T-cell (primary cell): Measurements from ENCODE around the gene GSTP1. TPM values are rescaled to one million over a fixed set of nuclear protein-coding genes. Genes with fewer than 3 reads are reported as not detected.

ENCODE experiments used
- ATAC-seq, 4 experiments: fragments of 200-7000 bp in 3 of 4; fragments of 150-1000 bp in 1 of 4; cut with Tn5 transposase; replicated peaks in 1 of 4; 1 replicate in 3 of 4; 2 replicates in 1 of 4; pipeline ENCODE4 v1.10.0; 2021; ENCODE audit warnings: moderate library complexity in 3 of 4, mild to moderate bottlenecking in 2 of 4, moderate number of reproducible peaks in 1 of 4
- CTCF ChIA-PET, 2 donors: fragments of 300-600 bp; sonication (Branson Sonifier 250); formaldehyde crosslinking; loops; one replicate each; lab custom pipeline; 2022; ENCODE audit warnings: antibody characterized with exemption in 2 of 2; lab: Charles Lee
- POLR2A ChIA-PET, 2 donors: fragments of 300-600 bp; sonication (Branson Sonifier 250); formaldehyde crosslinking; loops; one replicate each; lab custom pipeline; 2022; ENCODE audit warnings: antibody characterized with exemption in 2 of 2; lab: Charles Lee
- DNase-seq, 35 experiments: peaks; one replicate each; pipeline versions ENCODE4 v3.0.0 to v3.0.0-alpha.2; 2013 to 2023
- H3K27ac ChIP-seq: one replicate; pipeline ENCODE4 v1.5.1; 2013; ENCODE audit warnings: low read length
- H3K27me3 ChIP-seq, 2 experiments: replicated peaks in 1 of 2; 1 replicate in 1 of 2; 2 replicates in 1 of 2; pipeline versions ENCODE4 v1.6.1 to v1.7.0; 2013; ENCODE audit warnings: low read length in 1 of 2, mixed read lengths in 1 of 2; ENCODE audit not compliant: control insufficient read depth in 2 of 2, insufficient read depth in 2 of 2; ENCODE audit errors: extremely low read depth in 1 of 2
- H3K36me3 ChIP-seq, 2 donors: 1 replicate in 1 of 2; 2 replicates in 1 of 2; pipeline versions ENCODE4 v1.6.1 to v1.7.0; 2013; ENCODE audit warnings: low read length in 1 of 2; ENCODE audit not compliant: control insufficient read depth in 2 of 2, insufficient read depth in 1 of 2; ENCODE audit errors: extremely low read depth in 1 of 2
- H3K4me1 ChIP-seq, 2 experiments: 1 replicate in 1 of 2; 2 replicates in 1 of 2; pipeline versions ENCODE4 v1.6.1 to v1.7.0; 2013; ENCODE audit warnings: low read length in 2 of 2, mixed read lengths in 1 of 2; ENCODE audit not compliant: insufficient read depth in 2 of 2, control insufficient read depth in 1 of 2; ENCODE audit errors: extremely low read depth in 1 of 2
- H3K4me3 ChIP-seq, 2 donors: 1 replicate in 1 of 2; 2 replicates in 1 of 2; pipeline versions ENCODE4 v1.5.1 to v1.7.0; 2013; ENCODE audit warnings: mild to moderate bottlenecking in 2 of 2, low read length in 1 of 2, moderate library complexity in 1 of 2; ENCODE audit not compliant: control insufficient read depth in 1 of 2; ENCODE audit errors: extremely low read depth in 1 of 2
- H3K9me3 ChIP-seq: 2 replicates; pipeline ENCODE4 v1.7.0; 2013
- H3K27ac Mint-ChIP-seq, 2 donors: one replicate each; pipeline ENCODE4 v1.8.0; 2020 to 2021; ENCODE audit warnings: mild to moderate bottlenecking in 2 of 2, mixed read lengths in 2 of 2
- H3K27me3 Mint-ChIP-seq, 2 donors: one replicate each; pipeline ENCODE4 v1.8.0; 2021 to 2022; ENCODE audit warnings: mixed read lengths in 2 of 2
- H3K36me3 Mint-ChIP-seq: one replicate; pipeline ENCODE4 v1.8.0; 2021; ENCODE audit warnings: mixed read lengths
- H3K4me1 Mint-ChIP-seq, 3 donors: one replicate each; pipeline ENCODE4 v1.8.0; 2020 to 2022; ENCODE audit warnings: mixed read lengths in 3 of 3, mild to moderate bottlenecking in 1 of 3
- H3K4me3 Mint-ChIP-seq, 3 donors: one replicate each; pipeline ENCODE4 v1.8.0; 2020 to 2022; ENCODE audit warnings: mild to moderate bottlenecking in 3 of 3, mixed read lengths in 3 of 3, moderate library complexity in 3 of 3
- H3K9me3 Mint-ChIP-seq, 3 donors: one replicate each; pipeline ENCODE4 v1.8.0; 2020 to 2022; ENCODE audit warnings: mixed read lengths in 3 of 3
- WGBS: methylation state at CpG from one replicate; pipeline ENCODE4 v1.1.5; 2013; ENCODE audit warnings: missing lambda C conversion rate; ENCODE audit not compliant: insufficient coverage; 5-methylcytosine and 5-hydroxymethylcytosine counted together
- total RNA-seq, 35 experiments: library from RNA in 6 of 35; stranded (reverse) in 6 of 35; fragments of 120-200 nt in 1 of 35; gene quantifications; one replicate each; pipeline versions ENCODE4 v1.2.1 to v1.2.4 and lab custom pipeline; 2013 to 2026

The GSTP1 gene
- total RNA-seq, 5 donors from 2014 or later (not counting 1 experiment from before 2014, with no cell fraction given) = 68.3 to 200 (median 151) TPM

DNA sequence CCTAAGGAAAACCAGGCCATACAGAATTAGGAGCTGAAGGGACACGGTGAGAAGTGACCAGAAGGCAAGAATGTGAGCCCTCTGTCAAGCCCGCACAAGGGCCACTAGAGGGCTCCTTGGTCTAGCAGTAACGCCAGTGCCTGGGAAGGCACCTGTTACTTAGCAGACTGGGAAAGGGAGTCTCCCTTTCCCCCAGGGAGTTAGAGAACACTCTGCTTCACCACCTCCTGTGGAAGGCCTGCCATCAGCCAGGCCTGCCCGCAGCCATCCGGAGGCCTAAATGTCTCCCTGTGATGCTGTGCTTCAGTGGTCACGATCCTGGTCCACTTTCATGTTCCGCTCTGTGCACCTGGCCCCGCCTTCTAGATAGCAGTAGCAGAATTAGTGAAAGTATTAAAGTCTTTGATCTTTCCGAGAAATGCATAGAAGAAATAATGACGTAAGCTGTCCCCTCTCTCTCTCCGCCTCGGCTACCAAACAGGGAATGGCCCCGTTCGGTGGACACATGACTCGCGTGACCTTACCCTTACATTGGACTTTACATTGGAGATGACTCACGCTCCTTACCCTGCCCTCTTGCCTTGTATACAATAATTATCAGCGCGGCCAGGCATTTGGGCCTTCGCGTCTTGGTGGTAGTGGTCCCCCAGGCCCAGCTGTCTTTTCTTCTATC is 10.7 kb upstream of the GSTP1 start:
- WGBS = 80% methylated on average over 17 of the region's 21 CpGs
- ATAC-seq = no peak
- POLR2A ChIA-PET = no interaction called here

DNA sequence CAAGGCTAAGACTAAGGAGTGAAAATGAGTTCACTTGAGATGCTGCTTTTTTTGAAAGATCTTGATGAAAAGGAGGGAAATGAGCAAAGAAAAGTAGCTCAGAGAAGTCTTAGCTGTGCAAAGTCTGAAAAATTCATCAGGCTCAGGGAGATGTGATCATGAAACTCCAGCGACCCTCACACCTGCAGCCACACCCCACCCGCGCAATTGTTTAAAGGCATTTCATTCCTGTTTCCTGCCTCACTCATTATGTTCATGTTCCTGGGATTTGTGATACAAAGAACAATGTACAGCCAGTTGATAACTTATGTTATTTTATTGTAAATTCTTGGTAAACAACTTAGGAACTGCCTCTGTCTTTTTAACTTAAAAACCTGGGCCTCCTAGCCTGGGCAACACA is 8.7 kb upstream of the GSTP1 start:
- H3K4me1 Mint-ChIP-seq = peaks cover 10 to 13% (median 10%) of the 10 kb centered on the region in 3 donors
- no peak overlapping the region for H3K27ac Mint-ChIP-seq
- no CpG with 5 or more reads among the region's 3 CpGs for WGBS

More for the DNA sequence above, 10.7 kb upstream of the GSTP1 start:
- Mint-ChIP-seq H3K36me3 (no peaks in the 10 kb centered on the region), H3K9me3 (no peaks in the 10 kb centered on the region), H3K4me1 (no peaks in the 10 kb centered on the region), H3K27ac (no peak overlapping the region), H3K4me3 (no peak overlapping the region), H3K27me3 (peaks cover 17 to 25% of the 10 kb centered on the region in 2 donors)
- peak in 6 of 35 experiments; percentile 6 to 49 (median 26) for DNase-seq
- Histone ChIP-seq H3K4me3 (no peak overlapping the region), H3K4me1 (no peaks in the 10 kb centered on the region), H3K9me3 (no peaks in the 10 kb centered on the region), H3K27me3 (peaks cover 0 to 37% of the 10 kb centered on the region in 2 experiments), H3K27ac (no peak overlapping the region), H3K36me3 (no peaks in the 10 kb centered on the region)
- CTCF ChIA-PET = no interaction called here

DNA sequence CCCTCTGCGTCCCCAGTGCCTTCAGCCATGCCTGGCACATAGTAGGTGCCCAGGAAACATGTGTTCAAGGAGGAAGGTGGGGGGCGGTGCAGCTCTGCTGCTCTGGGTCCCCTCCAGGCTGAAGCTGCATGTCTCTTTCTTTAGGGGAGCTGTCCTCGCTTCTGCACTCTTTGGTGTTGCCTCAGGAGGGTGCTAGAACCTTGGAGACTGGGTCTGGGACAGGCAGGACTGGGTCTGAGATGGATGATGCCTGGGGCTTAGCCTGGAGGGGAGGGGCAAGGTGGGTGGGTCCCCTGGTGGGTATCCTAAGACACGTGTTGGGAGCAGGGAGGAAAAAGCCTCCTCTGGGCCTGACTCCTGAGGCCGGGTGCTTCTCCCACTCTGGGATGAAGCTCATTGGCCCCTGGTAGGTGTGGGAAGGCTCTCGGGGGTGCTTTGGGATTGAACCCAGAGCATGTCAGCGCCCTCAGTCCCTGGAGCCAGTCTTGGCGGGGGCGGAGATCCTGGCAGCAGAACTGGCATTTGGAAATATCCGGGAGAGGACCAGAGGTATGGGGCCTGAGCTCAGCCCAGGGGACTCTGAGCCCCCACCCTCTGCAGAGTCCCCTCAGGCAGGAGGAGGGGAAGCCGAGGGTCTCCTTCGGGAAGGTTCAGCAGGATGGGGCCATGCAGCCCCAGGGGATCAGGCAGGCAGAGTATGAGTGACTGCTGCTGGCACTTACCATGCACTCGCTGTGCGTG is 6.7 kb upstream of the GSTP1 start:
- Mint-ChIP-seq H3K4me3 (no peak overlapping the region), H3K27me3 (peaks cover 15 to 23% of the 10 kb centered on the region in 2 donors), H3K27ac (no peak overlapping the region), H3K4me1 (peaks cover 13 to 17% (median 17%) of the 10 kb centered on the region in 3 donors), H3K36me3 (no peaks in the 10 kb centered on the region), H3K9me3 (no peaks in the 10 kb centered on the region)
- WGBS = 85% methylated on average over 8 of the region's 14 CpGs
- ChIA-PET POLR2A (no interaction called here), CTCF (no interaction called here)
- H3K9me3 ChIP-seq = no peaks in the 10 kb centered on the region
- peaks cover 0 to 10% of the 10 kb centered on the region in 2 experiments for H3K4me1 ChIP-seq
- no peak overlapping the region for H3K27ac ChIP-seq
- no peak for ATAC-seq
- DNase-seq = no peak
- H3K36me3 ChIP-seq = no peaks in the 10 kb centered on the region
- H3K27me3 ChIP-seq = peaks cover 0 to 48% of the 10 kb centered on the region in 2 experiments
- no peak overlapping the region for H3K4me3 ChIP-seq

More for the DNA sequence above, 8.7 kb upstream of the GSTP1 start:
- no peaks in the 10 kb centered on the region for H3K9me3 Mint-ChIP-seq
- ChIA-PET POLR2A (no interaction called here), CTCF (no interaction called here)
- no peaks in the 10 kb centered on the region for H3K36me3 ChIP-seq
- H3K27me3 Mint-ChIP-seq = peaks cover 22 to 25% of the 10 kb centered on the region in 2 donors
- H3K27ac ChIP-seq = no peak overlapping the region
- DNase-seq (no peak), ATAC-seq (no peak)
- H3K9me3 ChIP-seq = no peaks in the 10 kb centered on the region
- H3K4me3 Mint-ChIP-seq = no peak overlapping the region
- H3K36me3 Mint-ChIP-seq = no peaks in the 10 kb centered on the region
- peaks cover 0 to 10% of the 10 kb centered on the region in 2 experiments for H3K4me1 ChIP-seq
- no peak overlapping the region for H3K4me3 ChIP-seq
- H3K27me3 ChIP-seq = peaks cover 0 to 53% of the 10 kb centered on the region in 2 experiments

DNA sequence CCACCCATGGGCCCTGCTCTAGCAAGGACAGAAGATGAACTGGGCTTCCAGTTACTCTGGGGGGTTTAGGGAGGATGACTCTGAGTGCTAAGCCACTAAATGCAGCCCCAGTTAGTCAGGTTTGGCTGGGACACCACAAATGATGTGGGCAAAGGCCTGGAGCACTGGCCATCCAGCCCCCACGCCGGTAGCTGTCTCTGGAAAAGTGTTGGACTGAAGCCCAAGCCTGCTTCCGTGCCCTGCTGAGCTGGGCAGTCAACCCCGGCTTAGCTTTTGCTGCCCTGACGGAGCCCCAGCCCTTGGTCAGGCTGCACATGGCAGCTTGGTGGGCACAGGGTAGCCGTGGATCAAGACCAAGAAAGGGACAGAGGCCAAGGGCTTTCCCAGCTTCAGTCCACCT is 5.7 kb upstream of the GSTP1 start:
- H3K27ac ChIP-seq = no peak overlapping the region
- Mint-ChIP-seq H3K4me3 (no peak overlapping the region), H3K36me3 (no peaks in the 10 kb centered on the region), H3K9me3 (no peaks in the 10 kb centered on the region), H3K4me1 (peaks cover 23 to 28% (median 26%) of the 10 kb centered on the region in 3 donors), H3K27ac (no peak overlapping the region), H3K27me3 (peaks cover 15 to 23% of the 10 kb centered on the region in 2 donors)
- H3K4me1 ChIP-seq = peaks cover 5 to 15% of the 10 kb centered on the region in 2 experiments
- peaks cover 0 to 48% of the 10 kb centered on the region in 2 experiments for H3K27me3 ChIP-seq
- DNase-seq = no peak
- WGBS = 91% methylated on average over 6 of the region's 6 CpGs
- ChIA-PET CTCF (no interaction called here), POLR2A (no interaction called here)
- ATAC-seq = no peak
- no peak overlapping the region for H3K4me3 ChIP-seq
- no peaks in the 10 kb centered on the region for H3K9me3 ChIP-seq
- no peaks in the 10 kb centered on the region for H3K36me3 ChIP-seq

DNA sequence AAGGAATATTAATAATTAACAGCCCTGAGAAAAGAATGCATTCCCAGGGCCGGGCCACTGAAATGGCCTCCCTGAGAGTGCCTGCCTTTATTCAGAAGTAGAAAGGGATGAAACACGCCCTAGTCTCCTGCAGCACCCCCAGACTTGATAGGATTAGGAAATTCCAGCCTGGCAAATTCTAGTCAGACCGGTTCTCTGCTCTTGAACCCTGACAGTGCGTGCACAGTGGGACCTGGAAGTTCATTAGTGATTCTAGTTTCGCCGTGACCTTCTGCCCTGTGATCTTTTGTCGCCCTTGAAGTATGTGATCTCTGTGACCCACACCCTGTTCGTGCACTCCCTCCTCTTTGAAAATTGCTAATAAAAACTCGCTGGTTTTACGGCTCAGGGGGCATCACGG is 2.1 kb upstream of the GSTP1 start:
- peaks cover 0 to 30% of the 10 kb centered on the region in 2 experiments for H3K27me3 ChIP-seq
- ChIA-PET POLR2A (no interaction called here), CTCF (no interaction called here)
- H3K4me3 ChIP-seq = no peak overlapping the region
- no peaks in the 10 kb centered on the region for H3K9me3 Mint-ChIP-seq
- H3K36me3 ChIP-seq = peaks cover 0 to 2% of the 10 kb centered on the region in 2 donors
- ATAC-seq = no peak
- H3K4me1 ChIP-seq = peaks cover 5 to 33% of the 10 kb centered on the region in 2 experiments
- H3K27me3 Mint-ChIP-seq = peaks cover 10% of the 10 kb centered on the region in 2 donors
- H3K36me3 Mint-ChIP-seq = peaks cover 10% of the 10 kb centered on the region
- no peak overlapping the region for H3K4me3 Mint-ChIP-seq
- 93% methylated on average over 7 of the region's 11 CpGs for WGBS
- H3K27ac ChIP-seq = no peak overlapping the region
- DNase-seq = no peak
- peaks cover 41 to 52% (median 43%) of the 10 kb centered on the region in 3 donors for H3K4me1 Mint-ChIP-seq
- no peaks in the 10 kb centered on the region for H3K9me3 ChIP-seq
- no peak overlapping the region for H3K27ac Mint-ChIP-seq

DNA sequence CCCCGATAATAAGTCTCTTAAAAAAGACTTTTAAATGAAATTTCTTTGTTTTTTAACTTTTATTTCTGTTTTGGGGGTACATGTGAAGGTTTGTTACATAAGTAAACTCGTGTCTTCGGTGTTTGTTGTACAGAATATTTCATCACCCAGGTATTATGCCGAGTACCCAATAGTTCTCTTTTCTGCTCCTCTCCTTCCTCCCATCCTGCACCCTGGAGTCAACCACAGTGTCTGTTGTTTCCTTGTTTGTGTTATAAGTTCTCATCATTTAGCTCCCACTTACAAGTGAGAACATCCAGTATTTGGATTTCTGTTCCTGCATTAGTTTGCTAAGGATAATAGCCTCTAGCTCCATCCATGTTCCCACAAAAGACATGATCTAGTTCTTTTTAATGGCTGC is 1.6 kb upstream of the GSTP1 start:
- CTCF ChIA-PET = no interaction called here
- no CpG with 5 or more reads among the region's 4 CpGs for WGBS
- DNase-seq (no peak), ATAC-seq (no peak)
- peaks cover 0 to 25% of the 10 kb centered on the region in 2 experiments for H3K27me3 ChIP-seq
- peaks cover 5 to 33% of the 10 kb centered on the region in 2 experiments for H3K4me1 ChIP-seq
- H3K9me3 Mint-ChIP-seq = no peaks in the 10 kb centered on the region
- peaks cover 43 to 56% (median 46%) of the 10 kb centered on the region in 3 donors for H3K4me1 Mint-ChIP-seq
- POLR2A ChIA-PET = no interaction called here
- no peak overlapping the region for H3K27ac ChIP-seq
- H3K36me3 Mint-ChIP-seq = peaks cover 15% of the 10 kb centered on the region
- peak overlapping the region; percentile 58 to 85 (median 70) for H3K4me3 Mint-ChIP-seq
- no peaks in the 10 kb centered on the region for H3K9me3 ChIP-seq
- H3K27ac Mint-ChIP-seq = peak overlapping the region in 1 of 2 donors; percentile 78
- peaks cover 7 to 8% of the 10 kb centered on the region in 2 donors for H3K27me3 Mint-ChIP-seq
- no peak overlapping the region for H3K4me3 ChIP-seq
- peaks cover 0 to 2% of the 10 kb centered on the region in 2 donors for H3K36me3 ChIP-seq
